SK-N-MC (cell line): ENCODE measurements around the gene TTC28.

Source experiments
- DNase-seq: peaks from one replicate; pipeline ENCODE4 v3.0.0-alpha.2; 2011; ENCODE audit warnings: low read depth, low spot score
- H3K27ac ChIP-seq: fragments of 200-600 bp; sonication (generic); 2 replicates; pipeline ENCODE4 v1.5.1; 2016; ENCODE audit warnings: mixed run types
- H3K36me3 ChIP-seq: fragments of 200-600 bp; sonication (generic); 2 replicates; pipeline ENCODE4 v1.6.1; 2017; ENCODE audit warnings: antibody characterized with exemption, low read length, mixed read lengths; ENCODE audit not compliant: insufficient read depth
- H3K4me3 ChIP-seq: fragments of 200-600 bp; sonication (generic); 2 replicates; pipeline ENCODE4 v1.5.1; 2016
- H3K9ac ChIP-seq: fragments of 200-600 bp; sonication (generic); 2 replicates; pipeline ENCODE4 v1.8.0; 2017; ENCODE audit warnings: mixed run types, mixed read lengths; ENCODE audit not compliant: insufficient read length
- H3K9me3 ChIP-seq: fragments of 200-600 bp; sonication (generic); 2 replicates; pipeline ENCODE4 v1.6.1; 2017; ENCODE audit warnings: low read depth, mild to moderate bottlenecking, antibody characterized with exemption, low read length, moderate library complexity, mixed read lengths
- EZH2 ChIP-seq: fragments of 200-600 bp; sonication (generic); IDR thresholded peaks from one replicate; pipeline ENCODE4 v1.6.1; 2017; ENCODE audit warnings: antibody characterized with exemption
- FOXP2 ChIP-seq: optimal IDR thresholded peaks from 2 replicates; pipeline ENCODE3; 2011; ENCODE audit warnings: mild to moderate bottlenecking, moderate library complexity; ENCODE audit not compliant: insufficient read depth; ENCODE audit errors: extremely low read length, control extremely low read depth
- POLR2AphosphoS5 ChIP-seq: IDR thresholded peaks from 2 replicates; pipeline ENCODE4 v1.6.1; 2012; ENCODE audit warnings: mild to moderate bottlenecking, low read depth, low read length, borderline replicate concordance

TTC28 gene

DNA sequence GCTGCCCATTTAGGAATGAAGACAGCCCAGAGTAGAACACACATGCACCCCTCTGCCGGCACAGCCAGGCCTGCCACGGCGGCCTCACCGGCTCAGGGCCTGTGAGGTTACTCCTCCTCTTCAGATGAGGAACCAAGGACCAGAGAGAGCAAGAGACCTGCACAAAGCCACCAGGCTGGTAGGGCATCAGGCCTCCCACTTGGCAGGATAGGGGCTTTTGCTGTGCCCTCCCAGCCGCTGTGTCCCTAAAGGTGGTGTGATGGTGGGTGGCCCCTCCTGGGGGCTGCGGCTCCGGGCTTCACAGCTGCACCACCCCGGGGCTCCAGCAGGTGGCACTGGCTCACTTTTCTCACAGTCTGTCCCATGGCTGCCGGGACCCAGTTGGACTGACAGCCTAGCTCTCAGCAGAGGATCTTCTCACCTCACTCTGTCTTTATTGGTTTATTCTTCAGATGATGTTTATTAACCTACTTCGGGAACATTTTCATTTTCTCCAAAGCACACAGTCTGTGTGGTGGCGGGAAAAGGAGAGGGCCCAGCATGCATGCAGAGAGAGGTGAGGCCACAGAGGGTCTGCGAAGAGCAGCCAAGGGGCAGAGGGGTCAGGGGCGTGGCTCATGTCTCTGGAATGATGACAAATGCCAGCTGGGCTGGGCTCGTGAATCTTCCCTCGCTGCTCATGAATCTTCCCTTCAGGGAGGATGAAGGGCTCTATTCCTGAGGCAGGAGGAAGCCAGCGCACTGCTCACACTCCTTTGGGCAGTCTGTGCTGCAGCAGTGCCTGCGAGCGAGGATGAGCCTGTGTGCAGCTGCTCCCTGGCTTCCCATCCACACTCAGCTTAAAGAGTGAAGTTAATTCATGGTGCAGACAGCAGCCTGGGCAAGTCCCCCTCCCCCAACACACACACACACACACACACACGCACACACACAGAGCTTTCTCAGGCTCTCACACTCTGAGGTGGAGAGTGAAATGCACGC is 659.5 kb downstream of the TTC28 start:
- H3K4me3 ChIP-seq = no peak overlapping the region
- no peak overlapping the region for H3K9ac ChIP-seq
- DNase-seq = no peak
- H3K36me3 ChIP-seq = no peaks in the 10 kb centered on the region
- H3K9me3 ChIP-seq = no peaks in the 10 kb centered on the region
- no peak for TF ChIP-seq FOXP2
- TF ChIP-seq EZH2 = no peak
- TF ChIP-seq POLR2AphosphoS5 = no peak
- H3K27ac ChIP-seq = no peak overlapping the region

DNA sequence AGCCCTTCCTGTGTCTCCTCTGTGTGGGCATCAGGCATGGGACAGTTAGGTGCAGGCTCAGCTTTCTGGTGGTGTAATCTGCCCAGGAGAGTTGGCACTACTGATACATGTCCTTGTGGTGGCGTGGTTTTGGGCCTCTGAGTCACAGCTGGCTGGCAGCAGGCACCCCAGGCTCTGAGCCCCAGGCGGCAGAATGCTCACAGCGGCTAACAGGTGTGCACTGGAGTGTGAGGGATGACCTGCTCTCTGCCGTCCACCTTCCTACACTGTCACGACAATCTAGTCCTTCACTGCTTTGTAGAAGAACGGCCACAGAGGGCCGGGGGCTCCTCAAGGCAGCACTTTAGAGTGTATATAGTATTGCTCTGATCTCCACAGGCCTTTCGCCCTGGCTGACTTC is 660.3 kb downstream of the TTC28 start:
- TF ChIP-seq POLR2AphosphoS5 = no peak
- no peak for TF ChIP-seq EZH2
- TF ChIP-seq FOXP2 = no peak
- Histone ChIP-seq H3K9ac (no peak overlapping the region), H3K27ac (no peak overlapping the region), H3K36me3 (no peaks in the 10 kb centered on the region), H3K4me3 (no peak overlapping the region), H3K9me3 (no peaks in the 10 kb centered on the region)
- no peak for DNase-seq

DNA sequence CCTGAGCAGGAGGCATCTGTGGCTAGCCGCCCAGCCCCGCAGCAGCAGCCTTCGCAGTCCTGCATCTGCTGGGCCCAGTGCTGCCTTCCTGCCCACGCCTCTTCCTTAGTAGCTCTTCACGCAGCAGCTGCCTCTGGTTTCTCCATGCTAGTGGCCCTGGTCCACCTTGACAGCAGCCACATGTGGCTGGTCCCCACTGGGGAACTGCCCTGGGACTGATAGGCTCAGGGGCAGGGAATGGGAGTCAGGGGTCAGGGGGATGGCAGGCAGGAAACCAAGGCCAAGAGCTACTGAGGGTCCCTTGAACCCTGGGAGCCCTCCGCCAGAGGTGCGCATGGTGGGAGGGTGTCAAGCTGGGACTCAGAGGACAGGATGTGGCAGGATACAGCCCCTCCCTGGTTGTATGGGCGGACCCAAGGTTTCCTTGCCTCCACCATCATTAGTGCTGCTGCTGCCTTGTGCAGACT is 661.1 kb downstream of the TTC28 start:
- Histone ChIP-seq H3K9ac (no peak overlapping the region), H3K36me3 (no peaks in the 10 kb centered on the region), H3K27ac (no peak overlapping the region), H3K9me3 (no peaks in the 10 kb centered on the region), H3K4me3 (no peak overlapping the region)
- TF ChIP-seq FOXP2 (no peak), POLR2AphosphoS5 (no peak), EZH2 (no peak)
- no peak for DNase-seq

DNA sequence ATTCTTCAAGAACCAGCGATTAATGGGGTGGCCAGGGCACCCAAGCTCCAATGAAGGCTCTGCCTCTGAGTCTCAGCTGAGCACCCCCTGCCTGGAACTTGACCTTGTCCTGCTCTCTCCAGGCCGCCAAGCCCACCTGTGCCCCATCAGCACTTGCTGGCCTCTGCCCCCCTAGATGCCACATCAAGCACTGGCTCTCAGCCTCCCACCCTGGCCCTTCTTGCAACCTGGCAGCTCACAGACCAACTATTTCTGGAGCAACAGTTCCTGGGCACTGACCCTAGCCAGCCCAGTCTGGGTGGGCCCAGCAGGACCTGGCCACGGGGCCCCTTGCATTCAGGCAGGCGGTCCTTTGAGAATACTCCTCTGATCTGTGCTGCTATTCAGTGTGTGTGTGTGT is 661.8 kb downstream of the TTC28 start:
- H3K9me3 ChIP-seq = no peaks in the 10 kb centered on the region
- no peak overlapping the region for H3K4me3 ChIP-seq
- H3K27ac ChIP-seq = no peak overlapping the region
- no peak for DNase-seq
- no peaks in the 10 kb centered on the region for H3K36me3 ChIP-seq
- H3K9ac ChIP-seq = no peak overlapping the region
- no peak for TF ChIP-seq POLR2AphosphoS5
- no peak for TF ChIP-seq EZH2
- TF ChIP-seq FOXP2 = no peak

DNA sequence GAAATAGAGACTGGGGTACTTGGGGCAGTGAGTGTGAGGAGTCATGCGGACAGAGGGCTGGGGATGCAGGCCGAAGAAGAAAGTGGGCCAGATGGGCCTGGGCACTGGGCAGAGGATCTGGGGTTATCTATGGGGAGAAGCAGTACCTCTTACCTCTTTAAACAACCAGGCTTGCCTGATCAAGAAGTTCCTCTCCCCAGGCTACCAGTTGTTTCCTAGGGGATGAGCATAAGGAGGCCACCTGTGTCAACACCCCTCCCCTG is 662.2 kb downstream of the TTC28 start:
- DNase-seq = no peak
- no peak overlapping the region for H3K27ac ChIP-seq
- H3K4me3 ChIP-seq = no peak overlapping the region
- no peak overlapping the region for H3K9ac ChIP-seq
- no peaks in the 10 kb centered on the region for H3K9me3 ChIP-seq
- TF ChIP-seq FOXP2 = no peak
- TF ChIP-seq EZH2 = no peak
- no peak for TF ChIP-seq POLR2AphosphoS5
- no peaks in the 10 kb centered on the region for H3K36me3 ChIP-seq

DNA sequence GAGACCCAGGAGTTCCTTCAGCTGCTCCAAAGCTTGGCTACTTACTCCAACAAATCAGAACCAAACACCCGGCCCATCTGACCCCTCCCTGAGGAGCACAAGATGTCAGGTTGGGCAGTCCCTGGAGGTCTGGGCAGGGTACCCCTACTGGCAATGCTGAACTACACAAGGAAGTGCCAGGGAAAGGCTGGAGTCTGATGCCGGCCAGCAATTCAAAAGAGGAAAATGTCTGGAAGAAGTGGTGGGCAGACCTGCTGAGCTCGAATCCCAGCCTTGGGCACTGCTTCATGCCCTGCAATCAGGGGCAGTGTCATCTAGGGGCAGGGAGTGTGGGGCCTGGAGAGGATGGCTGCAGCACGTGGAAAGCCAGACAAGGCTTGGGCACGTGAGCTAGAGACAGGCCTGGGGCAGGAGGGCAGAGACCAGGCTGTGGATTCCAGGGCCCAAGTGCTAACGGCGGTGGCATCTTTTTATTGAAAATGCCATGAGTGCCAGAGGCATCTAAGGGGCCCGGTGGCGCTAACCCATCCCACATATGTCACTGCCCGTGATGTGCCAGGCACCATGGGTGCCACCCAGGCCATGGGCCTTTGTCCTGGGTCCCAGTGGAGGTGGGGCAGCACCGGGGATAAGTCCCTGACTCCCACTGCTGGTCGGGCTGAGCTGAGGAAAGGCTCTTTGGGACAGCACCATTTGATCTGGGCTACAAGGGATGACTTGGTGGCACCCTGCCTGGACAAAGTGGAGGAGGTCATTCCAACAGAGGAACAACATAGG is 662.7 kb downstream of the TTC28 start:
- no peak overlapping the region for H3K27ac ChIP-seq
- H3K4me3 ChIP-seq = no peak overlapping the region
- no peaks in the 10 kb centered on the region for H3K9me3 ChIP-seq
- H3K9ac ChIP-seq = no peak overlapping the region
- no peak for TF ChIP-seq FOXP2
- TF ChIP-seq EZH2 = no peak
- no peak for TF ChIP-seq POLR2AphosphoS5
- H3K36me3 ChIP-seq = no peaks in the 10 kb centered on the region
- no peak for DNase-seq

DNA sequence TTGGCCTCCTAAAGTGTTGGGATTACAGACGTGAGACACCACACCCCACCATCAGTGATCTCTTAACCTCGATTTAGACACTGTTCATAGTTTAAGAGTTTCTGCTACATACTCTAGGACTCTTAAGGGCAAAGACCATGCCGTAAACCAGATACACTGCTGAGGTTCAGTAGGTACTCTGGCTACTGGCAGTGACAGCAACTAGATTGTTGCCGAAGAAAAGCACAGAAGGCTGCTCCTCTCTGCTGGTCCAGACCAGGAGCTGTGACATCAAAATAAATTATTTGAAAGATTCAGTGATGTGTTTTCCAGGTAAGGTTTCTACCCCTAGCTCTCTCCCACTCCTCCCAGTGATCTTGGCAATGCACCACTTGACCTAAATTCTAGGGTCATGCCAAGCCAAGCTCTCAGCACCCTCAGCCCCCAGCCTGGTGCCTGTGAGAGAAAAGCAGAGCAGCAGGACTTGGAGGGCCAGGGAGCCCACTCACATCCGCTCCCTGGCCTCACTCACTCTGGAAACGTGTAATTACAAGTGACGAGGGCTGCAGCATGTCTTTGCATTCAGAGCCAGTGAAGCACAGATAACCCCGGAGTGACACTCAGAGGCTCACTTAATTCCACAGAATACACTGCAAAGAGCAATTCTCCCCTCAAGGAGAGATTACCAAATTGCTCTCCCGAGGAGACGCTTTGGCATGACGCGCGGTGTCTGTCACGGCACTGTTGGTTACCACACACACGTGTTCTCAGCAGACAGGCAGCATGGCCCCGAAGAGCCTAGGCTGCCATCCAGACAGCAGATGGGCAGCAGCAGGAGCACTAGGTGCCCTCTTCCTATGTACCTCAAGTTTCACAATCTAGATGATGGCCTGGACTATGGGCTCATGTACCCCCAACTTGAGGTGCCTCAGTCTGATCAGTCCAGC is 663.7 kb downstream of the TTC28 start:
- no peaks in the 10 kb centered on the region for H3K9me3 ChIP-seq
- DNase-seq = no peak
- TF ChIP-seq POLR2AphosphoS5 (no peak), FOXP2 (no peak), EZH2 (no peak)
- no peak overlapping the region for H3K27ac ChIP-seq
- H3K4me3 ChIP-seq = no peak overlapping the region
- H3K36me3 ChIP-seq = no peaks in the 10 kb centered on the region
- no peak overlapping the region for H3K9ac ChIP-seq

DNA sequence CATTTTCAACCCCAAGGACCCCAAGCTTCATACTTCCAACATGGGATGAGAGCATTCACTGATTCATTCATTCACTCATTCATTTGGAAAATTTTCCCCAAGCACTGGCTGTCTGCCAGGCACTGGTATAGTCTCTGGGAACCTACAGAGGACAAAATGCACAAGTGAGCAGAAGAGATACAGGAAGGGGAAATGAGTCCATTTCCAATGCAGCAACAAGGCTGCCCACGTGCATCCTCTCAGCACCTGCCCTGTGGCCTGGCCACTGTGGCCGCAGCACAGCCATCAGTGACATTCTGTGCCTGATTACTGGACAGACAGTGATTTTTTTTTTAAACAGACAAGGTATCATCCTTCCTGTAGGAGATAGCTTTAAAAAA is 664.6 kb downstream of the TTC28 start:
- no peak for TF ChIP-seq EZH2
- no peak for TF ChIP-seq FOXP2
- TF ChIP-seq POLR2AphosphoS5 = no peak
- no peaks in the 10 kb centered on the region for H3K36me3 ChIP-seq
- no peak overlapping the region for H3K4me3 ChIP-seq
- no peak overlapping the region for H3K27ac ChIP-seq
- H3K9ac ChIP-seq = no peak overlapping the region
- H3K9me3 ChIP-seq = no peaks in the 10 kb centered on the region
- no peak for DNase-seq
